ENCODE data around the gene INO80E. TPM values are rescaled to one million over a fixed set of nuclear protein-coding genes. Genes with fewer than 3 reads are reported as not detected.

The INO80E gene
- polyA plus RNA-seq, 2 of the 4 experiments (the other 2 are of a cell fraction): 41.3 to 89.0 TPM

DNA sequence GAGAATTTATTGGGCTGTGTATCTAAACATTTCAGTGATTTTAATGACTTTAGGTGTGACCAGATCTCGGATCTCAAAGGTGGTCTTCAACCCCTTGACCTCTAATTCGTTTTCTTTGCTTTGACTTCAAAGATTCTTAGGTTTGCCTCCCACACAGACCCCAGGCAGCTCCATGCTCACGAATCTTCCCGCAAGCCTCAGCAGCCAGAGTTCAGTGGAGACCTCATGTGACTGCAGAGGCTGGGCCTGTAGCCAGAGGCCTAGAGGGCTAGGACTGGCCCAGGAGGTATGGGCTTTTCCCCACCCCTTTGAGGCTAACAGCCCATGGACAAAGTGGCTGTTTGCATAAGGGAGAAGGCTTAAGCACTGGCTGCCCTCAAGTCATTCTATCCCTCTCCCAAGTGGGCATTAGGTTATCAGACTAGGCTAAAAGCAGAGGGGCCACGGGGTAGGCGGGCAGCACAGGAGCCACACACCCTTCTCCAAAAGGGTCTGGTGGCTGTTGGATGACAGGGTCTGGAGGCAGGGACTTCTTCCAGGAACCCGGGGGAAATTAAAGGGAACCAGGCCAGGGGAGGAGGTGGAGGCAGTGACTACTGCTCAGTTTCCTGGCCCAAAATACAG is 3.6 kb upstream of the INO80E start:
- ChIA-PET CTCF (interaction anchor here (0.7 to 6.3 kb wide), 6 partner anchors 13 to 49 kb away, joined by 3 to 39 read pairs (median 6); no protein-coding TSS in a partner anchor), POLR2A (no interaction called here)
- Histone ChIP-seq H3K4me1 (peaks cover 14% of the 10 kb centered on the region), H3K9me3 (no peaks in the 10 kb centered on the region), H3K4me3 (no peak overlapping the region), H3K27ac (no peak overlapping the region), H3K4me2 (no peak overlapping the region)
- TF ChIP-seq, protein P1, sequence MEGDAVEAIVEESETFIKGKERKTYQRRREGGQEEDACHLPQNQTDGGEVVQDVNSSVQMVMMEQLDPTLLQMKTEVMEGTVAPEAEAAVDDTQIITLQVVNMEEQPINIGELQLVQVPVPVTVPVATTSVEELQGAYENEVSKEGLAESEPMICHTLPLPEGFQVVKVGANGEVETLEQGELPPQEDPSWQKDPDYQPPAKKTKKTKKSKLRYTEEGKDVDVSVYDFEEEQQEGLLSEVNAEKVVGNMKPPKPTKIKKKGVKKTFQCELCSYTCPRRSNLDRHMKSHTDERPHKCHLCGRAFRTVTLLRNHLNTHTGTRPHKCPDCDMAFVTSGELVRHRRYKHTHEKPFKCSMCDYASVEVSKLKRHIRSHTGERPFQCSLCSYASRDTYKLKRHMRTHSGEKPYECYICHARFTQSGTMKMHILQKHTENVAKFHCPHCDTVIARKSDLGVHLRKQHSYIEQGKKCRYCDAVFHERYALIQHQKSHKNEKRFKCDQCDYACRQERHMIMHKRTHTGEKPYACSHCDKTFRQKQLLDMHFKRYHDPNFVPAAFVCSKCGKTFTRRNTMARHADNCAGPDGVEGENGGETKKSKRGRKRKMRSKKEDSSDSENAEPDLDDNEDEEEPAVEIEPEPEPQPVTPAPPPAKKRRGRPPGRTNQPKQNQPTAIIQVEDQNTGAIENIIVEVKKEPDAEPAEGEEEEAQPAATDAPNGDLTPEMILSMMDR (IDR thresholded peaks at IDR 0.05): no peak
- TF ChIP-seq NR3C1 (IDR thresholded peaks at IDR 0.05) (no peak), BHLHE40 (IDR thresholded peaks at IDR 0.05; ENCODE audit: low read depth, low read length) (no peak)
- ATAC-seq (no peak), FAIRE-seq (no peak), DNase-seq (ENCODE audit: low read depth in 1 of 2, low spot score in 1 of 2) (no peak)
- 70% methylated on average over 7 of the region's 7 CpGs for WGBS (ENCODE audit: missing lambda C conversion rate)

DNA sequence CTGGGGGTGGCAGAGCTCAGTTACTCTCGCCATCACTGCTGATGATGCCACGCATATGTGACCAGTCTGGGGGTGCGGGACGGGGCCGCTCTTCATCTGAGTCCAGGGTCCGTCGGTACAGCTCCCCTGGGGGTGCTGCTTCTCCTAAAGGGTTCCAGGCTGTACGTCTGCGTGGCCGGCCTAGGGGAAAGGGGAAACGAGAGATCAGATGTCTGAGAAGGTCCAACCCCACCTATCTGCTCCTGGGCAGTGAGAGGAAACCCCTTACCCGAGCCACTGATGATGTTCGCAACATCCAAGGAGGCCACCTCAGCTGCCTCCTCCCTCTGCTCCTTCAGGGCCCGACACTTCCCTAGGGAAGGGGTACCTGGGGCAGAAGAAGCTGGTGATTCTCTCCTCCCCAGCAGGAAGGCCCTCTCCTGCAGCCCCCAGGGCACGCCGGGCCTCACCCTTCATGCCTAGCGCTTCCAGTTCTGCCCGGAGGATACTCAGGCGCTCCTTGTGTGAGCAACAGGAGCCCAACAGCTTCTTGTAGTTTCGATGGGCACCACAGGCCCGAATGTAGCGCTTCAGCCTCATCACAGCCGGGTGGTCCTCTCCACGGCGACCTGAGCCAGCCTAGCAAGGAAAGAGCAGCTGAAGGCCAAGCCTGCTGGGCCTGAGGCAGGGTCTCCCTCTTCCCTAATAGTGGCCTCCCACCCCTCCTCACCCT is 2.7 kb upstream of the INO80E start:
- H3K9me3 ChIP-seq: no peaks in the 10 kb centered on the region
- no peak overlapping the region for H3K27ac ChIP-seq
- 94% methylated on average over 25 of the region's 25 CpGs for WGBS (ENCODE audit: missing lambda C conversion rate)
- no peak overlapping the region for H3K4me3 ChIP-seq
- ATAC-seq (no peak), FAIRE-seq (no peak), DNase-seq (ENCODE audit: low read depth in 1 of 2, low spot score in 1 of 2) (no peak)
- ChIA-PET POLR2A (interaction anchor here (0.8 to 1.2 kb wide), 3 partner anchors 8 to 71 kb away, joined by 3 to 6 read pairs (median 3); partner anchors contain the start of gene TAOK2), CTCF (interaction anchor here (0.6 to 6.3 kb wide), 14 partner anchors 10 to 398 kb away, joined by 3 to 39 read pairs (median 4); no protein-coding TSS in a partner anchor)
- no peak overlapping the region for H3K4me2 ChIP-seq
- TF ChIP-seq EP300 (IDR thresholded peaks at IDR 0.05) (no peak), ESRRA (IDR thresholded peaks at IDR 0.05; ENCODE audit: borderline replicate concordance, low read length) (no peak), PHF8 (IDR thresholded peaks at IDR 0.05; ENCODE audit: borderline replicate concordance, low read depth) (no peak), TP53 (CRISPR knock-in tag; IDR thresholded peaks at IDR 0.05) (no peak), CEBPB (IDR thresholded peaks at IDR 0.05) (no peak), NR3C1 (IDR thresholded peaks at IDR 0.05) (no peak), ZNF302 (CRISPR knock-in tag; IDR thresholded peaks at IDR 0.05) (no peak), FOXS1 (CRISPR knock-in tag; IDR thresholded peaks at IDR 0.05) (no peak), CBX8 (IDR thresholded peaks at IDR 0.05) (no peak)
- TF ChIP-seq, protein P2, sequence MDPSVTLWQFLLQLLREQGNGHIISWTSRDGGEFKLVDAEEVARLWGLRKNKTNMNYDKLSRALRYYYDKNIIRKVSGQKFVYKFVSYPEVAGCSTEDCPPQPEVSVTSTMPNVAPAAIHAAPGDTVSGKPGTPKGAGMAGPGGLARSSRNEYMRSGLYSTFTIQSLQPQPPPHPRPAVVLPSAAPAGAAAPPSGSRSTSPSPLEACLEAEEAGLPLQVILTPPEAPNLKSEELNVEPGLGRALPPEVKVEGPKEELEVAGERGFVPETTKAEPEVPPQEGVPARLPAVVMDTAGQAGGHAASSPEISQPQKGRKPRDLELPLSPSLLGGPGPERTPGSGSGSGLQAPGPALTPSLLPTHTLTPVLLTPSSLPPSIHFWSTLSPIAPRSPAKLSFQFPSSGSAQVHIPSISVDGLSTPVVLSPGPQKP (IDR thresholded peaks at IDR 0.05; ENCODE audit: low read depth, low read length): no peak
- TF ChIP-seq, protein P1 (IDR thresholded peaks at IDR 0.05): no peak
- TF ChIP-seq, protein P3, sequence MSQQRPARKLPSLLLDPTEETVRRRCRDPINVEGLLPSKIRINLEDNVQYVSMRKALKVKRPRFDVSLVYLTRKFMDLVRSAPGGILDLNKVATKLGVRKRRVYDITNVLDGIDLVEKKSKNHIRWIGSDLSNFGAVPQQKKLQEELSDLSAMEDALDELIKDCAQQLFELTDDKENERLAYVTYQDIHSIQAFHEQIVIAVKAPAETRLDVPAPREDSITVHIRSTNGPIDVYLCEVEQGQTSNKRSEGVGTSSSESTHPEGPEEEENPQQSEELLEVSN (IDR thresholded peaks at IDR 0.05; ENCODE audit: borderline replicate concordance, low read depth): no peak
- TF ChIP-seq, protein P4, sequence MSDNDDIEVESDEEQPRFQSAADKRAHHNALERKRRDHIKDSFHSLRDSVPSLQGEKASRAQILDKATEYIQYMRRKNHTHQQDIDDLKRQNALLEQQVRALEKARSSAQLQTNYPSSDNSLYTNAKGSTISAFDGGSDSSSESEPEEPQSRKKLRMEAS (IDR thresholded peaks at IDR 0.05): no peak
- peaks cover 14% of the 10 kb centered on the region for H3K4me1 ChIP-seq

Data from A549 (cell line).